ENCODE results near the gene CDC25B.

Gene CDC25B

DNA sequence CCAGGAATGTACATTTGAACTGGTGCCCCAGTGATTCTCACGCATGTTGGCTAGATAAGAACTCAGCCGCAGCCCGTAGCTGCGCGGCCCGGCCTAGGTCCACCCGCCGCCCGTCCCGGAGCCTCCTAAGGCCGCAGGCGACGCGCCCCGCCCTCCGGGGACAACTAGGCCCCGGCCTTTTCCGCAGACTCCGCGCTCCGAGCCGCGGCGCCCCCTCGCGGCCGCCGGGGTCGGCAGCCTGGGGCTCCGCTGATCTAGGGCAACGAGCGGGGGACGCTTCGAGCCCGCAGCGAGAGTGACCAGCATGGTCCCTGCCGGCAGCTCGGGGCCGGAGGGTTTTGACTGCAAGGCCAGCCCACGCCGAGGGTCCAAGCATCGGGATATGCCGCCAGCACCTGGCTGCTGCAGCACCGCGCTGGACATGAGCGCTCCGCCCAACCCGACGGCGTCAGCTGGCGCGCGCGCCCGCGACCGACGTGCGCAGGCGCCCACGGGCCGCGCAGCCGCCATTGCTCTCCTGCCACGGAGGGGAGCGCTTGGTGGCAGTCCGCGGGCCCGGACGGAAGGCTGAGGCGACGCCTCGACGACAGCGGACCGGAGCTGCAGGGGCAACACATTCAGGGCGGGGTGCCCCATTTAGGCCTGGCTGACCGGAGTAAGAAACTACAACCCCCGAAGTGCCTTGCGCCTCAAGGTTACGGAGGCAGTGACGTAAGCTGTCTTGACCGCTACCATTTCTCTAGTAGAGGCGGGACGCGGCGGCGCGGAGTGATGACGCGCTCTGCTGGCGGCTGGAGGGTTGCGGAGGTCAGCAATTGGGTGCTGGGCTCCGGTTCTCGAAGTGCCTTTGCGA is 24.2 kb downstream of the CDC25B start, which contains the start of gene AP5S1:
TSS of gene AP5S1 (plus strand) at position 500 of the 853 bp plus-strand sequence. CDS start 1,571 bp downstream, outside the sequence.
- Histone ChIP-seq H2BK5ac (ENCODE audit: low read depth, low read length, poor library complexity, severe bottlenecking) (peak within 1 kb of the TSS; percentile 93), H3K9ac (ENCODE audit: low read length) (peak within 1 kb of the TSS; percentile 97), H3K4me1 (ENCODE audit: control insufficient read depth, insufficient read depth, low read depth, low read length) (peaks cover 19% of the 10 kb centered on the region), H4K8ac (ENCODE audit: low read length) (peak within 1 kb of the TSS; percentile 100), H3K23ac (ENCODE audit: low read length in 2 of 2) (peak within 1 kb of the TSS; percentile 64 to 90), H2BK120ac (ENCODE audit: low read depth, low read length) (peak within 1 kb of the TSS; percentile 97), H2AK5ac (ENCODE audit: low read length, severe bottlenecking) (peak within 1 kb of the TSS; percentile 82), H3K36me3 (ENCODE audit: control insufficient read depth in 1 of 2, insufficient read depth in 2 of 2, low read depth in 1 of 2, low read length in 2 of 2) (peaks cover 34 to 36% of the 10 kb centered on the region in 2 experiments), H3K27me3 (ENCODE audit: control insufficient read depth in 1 of 2, insufficient read depth in 1 of 2, low read length in 2 of 2) (no peaks in the 10 kb centered on the region), H3K14ac (ENCODE audit: low read length in 2 of 2) (peak within 1 kb of the TSS; percentile 18 to 94), H3K4ac (ENCODE audit: low read depth in 1 of 2, low read length in 2 of 2) (peak within 1 kb of the TSS; percentile 99 to 100), H3K4me2 (ENCODE audit: low read length, poor library complexity, severe bottlenecking) (peak within 1 kb of the TSS; percentile 79), H2BK12ac (ENCODE audit: low read length in 2 of 2) (peak within 1 kb of the TSS; percentile 6 to 83), H2AFZ (ENCODE audit: low read depth, low read length) (peak within 1 kb of the TSS; percentile 85), H3K4me3 (ENCODE audit: insufficient read depth in 1 of 2, low read depth in 1 of 2, low read length in 2 of 2) (peak within 1 kb of the TSS; percentile 94 to 95), H3K27ac (ENCODE audit: low read length, poor library complexity, severe bottlenecking) (peak within 1 kb of the TSS; percentile 95), H3K18ac (ENCODE audit: low read depth in 1 of 2, low read length in 2 of 2) (peak within 1 kb of the TSS; percentile 99 to 100), H3K9me3 (ENCODE audit: control insufficient read depth, low read length) (no peaks in the 10 kb centered on the region), H4K91ac (ENCODE audit: low read length) (peak within 1 kb of the TSS; percentile 100), H3K79me1 (replicated peaks; ENCODE audit: low read length, poor library complexity, severe bottlenecking) (peaks cover 20% of the 10 kb centered on the region), H2BK15ac (ENCODE audit: low read depth, poor library complexity, severe bottlenecking) (peak within 1 kb of the TSS; percentile 100)
- peak; percentile 97 for DNase-seq
- WGBS = under 1% methylated on average over 82 of the region's 96 CpGs

- no peak overlapping the region for H2AFZ ChIP-seq (ENCODE audit: low read depth, low read length)
- peaks cover 23% of the 10 kb centered on the region for H3K79me1 ChIP-seq (replicated peaks; ENCODE audit: low read length, poor library complexity, severe bottlenecking)
- H3K27me3 ChIP-seq (ENCODE audit: control insufficient read depth in 1 of 2, insufficient read depth in 1 of 2, low read length in 2 of 2) = no peaks in the 10 kb centered on the region
- H3K14ac ChIP-seq (ENCODE audit: low read length in 2 of 2) = no peak overlapping the region
- no peak overlapping the region for H3K4ac ChIP-seq (ENCODE audit: low read depth in 1 of 2, low read length in 2 of 2)
- no peak overlapping the region for H2BK12ac ChIP-seq (ENCODE audit: low read length in 2 of 2)
- H3K9ac ChIP-seq (ENCODE audit: low read length) = peak overlapping the region; percentile 97
- H3K18ac ChIP-seq (ENCODE audit: low read depth in 1 of 2, low read length in 2 of 2) = no peak overlapping the region
- H3K4me3 ChIP-seq (ENCODE audit: insufficient read depth in 1 of 2, low read depth in 1 of 2, low read length in 2 of 2) = peak overlapping the region; percentile 94 to 95
- H3K36me3 ChIP-seq (ENCODE audit: control insufficient read depth in 1 of 2, insufficient read depth in 2 of 2, low read depth in 1 of 2, low read length in 2 of 2) = peaks cover 42 to 44% of the 10 kb centered on the region in 2 experiments
- no peak overlapping the region for H3K23ac ChIP-seq (ENCODE audit: low read length in 2 of 2)
- no peaks in the 10 kb centered on the region for H3K9me3 ChIP-seq (ENCODE audit: control insufficient read depth, low read length)
- peak overlapping the region; percentile 22 for H2BK5ac ChIP-seq (ENCODE audit: low read depth, low read length, poor library complexity, severe bottlenecking)
- peak overlapping the region; percentile 60 for H3K4me2 ChIP-seq (ENCODE audit: low read length, poor library complexity, severe bottlenecking)
- H2AK5ac ChIP-seq (ENCODE audit: low read length, severe bottlenecking) = no peak overlapping the region
- 61% methylated on average over 20 of the region's 20 CpGs for WGBS
- peaks cover 19% of the 10 kb centered on the region for H3K4me1 ChIP-seq (ENCODE audit: control insufficient read depth, insufficient read depth, low read depth, low read length)
- peak overlapping the region; percentile 88 for H4K8ac ChIP-seq (ENCODE audit: low read length)
- no peak for DNase-seq
- H4K91ac ChIP-seq (ENCODE audit: low read length) = no peak overlapping the region
- no peak overlapping the region for H2BK15ac ChIP-seq (ENCODE audit: low read depth, poor library complexity, severe bottlenecking)
- peak overlapping the region; percentile 46 for H2BK120ac ChIP-seq (ENCODE audit: low read depth, low read length)
- H3K27ac ChIP-seq (ENCODE audit: low read length, poor library complexity, severe bottlenecking) = peak overlapping the region; percentile 45
Measured at GRCh38 chr20:3820901-3821727, 25.0 kb downstream of the CDC25B start.

DNA sequence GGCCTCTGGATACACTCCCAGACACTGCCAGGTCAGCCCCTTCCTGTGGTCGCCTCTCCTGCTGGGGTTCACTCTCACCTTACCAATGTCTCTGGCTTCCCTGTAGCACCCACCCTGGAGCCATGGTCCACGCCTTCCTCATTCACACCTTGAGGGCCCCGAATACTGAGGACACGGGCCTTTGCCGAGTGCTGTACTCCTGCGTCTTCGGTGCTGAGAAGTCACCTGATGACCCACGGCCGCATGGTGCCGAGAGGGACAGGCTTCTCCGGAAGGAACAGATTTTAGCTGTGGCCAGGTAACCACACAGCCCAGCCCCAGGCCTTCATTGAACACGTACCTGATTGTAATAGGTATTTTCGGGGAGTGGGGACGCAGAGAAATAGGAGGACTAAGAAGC is 25.9 kb downstream of the CDC25B start:
- Histone ChIP-seq H3K27ac (ENCODE audit: low read length, poor library complexity, severe bottlenecking) (no peak overlapping the region), H3K36me3 (ENCODE audit: control insufficient read depth in 1 of 2, insufficient read depth in 2 of 2, low read depth in 1 of 2, low read length in 2 of 2) (peaks cover 50 to 52% of the 10 kb centered on the region in 2 experiments), H4K91ac (ENCODE audit: low read length) (no peak overlapping the region), H3K14ac (ENCODE audit: low read length in 2 of 2) (no peak overlapping the region), H2AFZ (ENCODE audit: low read depth, low read length) (no peak overlapping the region), H2BK15ac (ENCODE audit: low read depth, poor library complexity, severe bottlenecking) (no peak overlapping the region), H3K27me3 (ENCODE audit: control insufficient read depth in 1 of 2, insufficient read depth in 1 of 2, low read length in 2 of 2) (no peaks in the 10 kb centered on the region), H3K4me3 (ENCODE audit: insufficient read depth in 1 of 2, low read depth in 1 of 2, low read length in 2 of 2) (peak overlapping the region in 1 of 2 experiments; percentile 95), H4K8ac (ENCODE audit: low read length) (peak overlapping the region; percentile 61), H3K4ac (ENCODE audit: low read depth in 1 of 2, low read length in 2 of 2) (no peak overlapping the region), H3K79me1 (replicated peaks; ENCODE audit: low read length, poor library complexity, severe bottlenecking) (peaks cover 23% of the 10 kb centered on the region), H3K4me1 (ENCODE audit: control insufficient read depth, insufficient read depth, low read depth, low read length) (peaks cover 19% of the 10 kb centered on the region), H2BK12ac (ENCODE audit: low read length in 2 of 2) (no peak overlapping the region), H3K9me3 (ENCODE audit: control insufficient read depth, low read length) (no peaks in the 10 kb centered on the region), H2AK5ac (ENCODE audit: low read length, severe bottlenecking) (no peak overlapping the region), H2BK120ac (ENCODE audit: low read depth, low read length) (no peak overlapping the region), H3K9ac (ENCODE audit: low read length) (peak overlapping the region; percentile 97), H2BK5ac (ENCODE audit: low read depth, low read length, poor library complexity, severe bottlenecking) (no peak overlapping the region), H3K23ac (ENCODE audit: low read length in 2 of 2) (peak overlapping the region in 1 of 2 experiments; percentile 7), H3K4me2 (ENCODE audit: low read length, poor library complexity, severe bottlenecking) (no peak overlapping the region), H3K18ac (ENCODE audit: low read depth in 1 of 2, low read length in 2 of 2) (no peak overlapping the region)
- 94% methylated on average over 14 of the region's 14 CpGs for WGBS
- no peak for DNase-seq

- Histone ChIP-seq H3K4me1 (ENCODE audit: control insufficient read depth, insufficient read depth, low read depth, low read length) (peaks cover 12% of the 10 kb centered on the region), H3K4ac (ENCODE audit: low read depth in 1 of 2, low read length in 2 of 2) (no peak overlapping the region), H3K18ac (ENCODE audit: low read depth in 1 of 2, low read length in 2 of 2) (no peak overlapping the region), H3K27me3 (ENCODE audit: control insufficient read depth in 1 of 2, insufficient read depth in 1 of 2, low read length in 2 of 2) (no peaks in the 10 kb centered on the region), H3K4me3 (ENCODE audit: insufficient read depth in 1 of 2, low read depth in 1 of 2, low read length in 2 of 2) (no peak overlapping the region), H3K9me3 (ENCODE audit: control insufficient read depth, low read length) (no peaks in the 10 kb centered on the region), H2BK120ac (ENCODE audit: low read depth, low read length) (no peak overlapping the region), H3K14ac (ENCODE audit: low read length in 2 of 2) (no peak overlapping the region), H3K27ac (ENCODE audit: low read length, poor library complexity, severe bottlenecking) (no peak overlapping the region), H3K23ac (ENCODE audit: low read length in 2 of 2) (no peak overlapping the region), H2BK15ac (ENCODE audit: low read depth, poor library complexity, severe bottlenecking) (no peak overlapping the region), H3K9ac (ENCODE audit: low read length) (no peak overlapping the region), H2AK5ac (ENCODE audit: low read length, severe bottlenecking) (no peak overlapping the region), H2BK5ac (ENCODE audit: low read depth, low read length, poor library complexity, severe bottlenecking) (no peak overlapping the region), H4K8ac (ENCODE audit: low read length) (no peak overlapping the region), H2AFZ (ENCODE audit: low read depth, low read length) (no peak overlapping the region), H2BK12ac (ENCODE audit: low read length in 2 of 2) (no peak overlapping the region), H4K91ac (ENCODE audit: low read length) (peak overlapping the region; percentile 2), H3K79me1 (replicated peaks; ENCODE audit: low read length, poor library complexity, severe bottlenecking) (peaks cover 23% of the 10 kb centered on the region), H3K4me2 (ENCODE audit: low read length, poor library complexity, severe bottlenecking) (no peak overlapping the region), H3K36me3 (ENCODE audit: control insufficient read depth in 1 of 2, insufficient read depth in 2 of 2, low read depth in 1 of 2, low read length in 2 of 2) (peaks cover 54 to 61% of the 10 kb centered on the region in 2 experiments)
- 96% methylated on average over 20 of the region's 20 CpGs for WGBS
- no peak for DNase-seq
Measured at GRCh38 chr20:3823881-3824280, 27.8 kb downstream of the CDC25B start.

Data from mesenchymal stem cell (in vitro differentiated cells and primary cell).